KOPT-K1 (cell line): ENCODE measurements around the gene ENO2.

ENCODE experiments used
- H3K27ac ChIP-seq: fragments of 200-600 bp; sonication (generic); 2 replicates; pipeline ENCODE4 v1.5.1; 2016; ENCODE audit warnings: antibody characterized with exemption, mild to moderate bottlenecking, low read depth, low read length; ENCODE audit not compliant: poor library complexity, severe bottlenecking
- H3K36me3 ChIP-seq: fragments of 200-600 bp; sonication (generic); 2 replicates; pipeline ENCODE4 v1.5.1; 2017; ENCODE audit warnings: antibody characterized with exemption, mild to moderate bottlenecking, low read length, moderate library complexity; ENCODE audit not compliant: insufficient read depth
- H3K9me3 ChIP-seq: fragments of 200-600 bp; sonication (generic); 2 replicates; pipeline ENCODE4 v1.5.1; 2017; ENCODE audit warnings: antibody characterized with exemption, low read length, mild to moderate bottlenecking; ENCODE audit not compliant: insufficient read depth, poor library complexity, severe bottlenecking

The ENO2 gene

DNA sequence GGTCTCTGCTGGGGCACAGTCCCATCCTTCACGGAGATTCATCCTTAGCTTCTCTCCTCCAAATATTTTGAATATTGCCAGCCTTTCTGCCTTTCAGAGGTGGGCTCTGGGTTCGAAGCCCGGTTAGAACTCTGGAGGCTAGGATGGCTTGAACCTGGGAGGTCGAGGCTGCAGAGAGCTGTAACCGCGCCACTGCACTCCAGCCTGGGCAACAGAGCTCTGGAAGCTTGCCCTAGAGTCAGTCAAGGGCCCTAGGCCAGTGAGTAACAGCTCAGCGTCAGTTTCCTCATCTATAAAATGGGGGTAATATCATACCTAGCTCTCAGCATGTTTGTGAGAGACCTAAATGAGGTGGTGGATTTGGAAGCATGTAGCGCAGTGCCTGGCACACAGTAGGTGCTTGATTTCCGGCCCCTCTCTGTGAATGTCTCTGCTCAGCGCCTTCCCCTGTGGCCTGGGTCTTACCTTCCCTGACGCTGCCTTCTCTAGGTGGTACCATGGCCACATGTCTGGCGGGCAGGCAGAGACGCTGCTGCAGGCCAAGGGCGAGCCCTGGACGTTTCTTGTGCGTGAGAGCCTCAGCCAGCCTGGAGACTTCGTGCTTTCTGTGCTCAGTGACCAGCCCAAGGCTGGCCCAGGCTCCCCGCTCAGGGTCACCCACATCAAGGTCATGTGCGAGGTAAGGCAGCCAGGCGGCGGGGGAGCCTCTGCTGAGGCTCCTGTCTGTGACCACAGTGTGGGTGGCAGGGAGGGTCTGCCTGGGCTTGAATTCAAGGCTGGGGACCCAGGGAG is 40.1 kb downstream of the ENO2 start:
- Histone ChIP-seq H3K36me3 (peaks cover 44% of the 10 kb centered on the region), H3K27ac (peak overlapping the region; percentile 97), H3K9me3 (no peaks in the 10 kb centered on the region)

GRCh38 chr12:6955108-6956020 is 41.0 kb downstream of the ENO2 start:
- H3K36me3 ChIP-seq = peaks cover 49% of the 10 kb centered on the region
- no peaks in the 10 kb centered on the region for H3K9me3 ChIP-seq
- H3K27ac ChIP-seq = peak overlapping the region; percentile 97

DNA sequence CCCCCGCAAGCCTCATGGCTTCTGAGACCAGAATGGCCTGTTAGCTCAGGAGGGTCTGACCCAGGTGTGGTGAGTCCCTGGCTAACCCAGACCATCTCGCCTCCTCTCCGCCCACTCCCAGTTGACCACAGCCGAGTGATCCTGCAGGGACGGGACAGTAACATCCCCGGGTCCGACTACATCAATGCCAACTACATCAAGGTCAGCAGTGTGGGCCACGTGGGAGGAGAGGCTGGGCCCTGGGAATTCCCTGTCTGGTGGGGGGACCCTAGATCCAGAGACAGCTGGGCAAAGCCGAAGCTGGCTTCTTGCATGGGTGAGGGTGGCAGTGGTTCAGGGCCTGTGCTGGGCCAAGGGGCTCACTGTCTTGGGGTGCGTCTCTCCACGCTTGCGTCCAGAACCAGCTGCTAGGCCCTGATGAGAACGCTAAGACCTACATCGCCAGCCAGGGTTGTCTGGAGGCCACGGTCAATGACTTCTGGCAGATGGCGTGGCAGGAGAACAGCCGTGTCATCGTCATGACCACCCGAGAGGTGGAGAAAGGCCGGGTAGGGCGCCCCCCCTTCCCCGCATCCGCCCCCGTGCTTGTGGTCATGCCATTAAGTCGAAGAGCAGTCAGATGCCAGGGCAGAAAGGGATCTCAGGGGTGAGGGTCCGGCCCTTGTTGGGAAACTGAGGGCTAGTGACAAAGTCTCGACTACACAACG is 41.8 kb downstream of the ENO2 start:
- Histone ChIP-seq H3K27ac (peak overlapping the region; percentile 97), H3K9me3 (no peaks in the 10 kb centered on the region), H3K36me3 (peaks cover 57% of the 10 kb centered on the region)

- Histone ChIP-seq H3K36me3 (peaks cover 62% of the 10 kb centered on the region), H3K9me3 (no peaks in the 10 kb centered on the region), H3K27ac (peak overlapping the region; percentile 97)
Measured at GRCh38 chr12:6957151-6957701, 42.8 kb downstream of the ENO2 start.

- Histone ChIP-seq H3K27ac (peak overlapping the region; percentile 97), H3K36me3 (peaks cover 62% of the 10 kb centered on the region)
Measured at GRCh38 chr12:6957741-6958608, 43.6 kb downstream of the ENO2 start.

DNA sequence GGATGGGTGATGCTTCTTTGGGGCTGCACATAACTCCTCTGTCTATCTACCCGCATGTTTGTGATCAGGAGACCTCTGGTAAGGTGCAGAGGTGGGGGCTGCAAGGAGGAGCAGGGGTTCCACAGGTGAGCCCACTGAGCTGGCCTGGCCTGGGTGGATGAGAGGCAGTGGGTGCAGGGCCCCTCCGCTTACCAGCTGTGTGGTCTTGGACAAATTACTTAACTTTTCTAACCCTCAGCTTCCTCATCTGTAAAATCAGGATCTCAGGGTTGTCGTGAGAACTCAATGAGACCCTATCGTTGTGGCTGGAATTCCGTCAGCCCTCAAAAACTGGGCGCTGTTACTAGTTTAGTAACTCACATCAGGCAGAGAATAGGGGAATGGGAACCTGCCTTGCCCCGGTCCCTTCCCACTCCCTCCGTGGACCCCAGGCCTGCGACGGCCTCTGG is 44.3 kb downstream of the ENO2 start:
- Histone ChIP-seq H3K27ac (peak overlapping the region; percentile 97), H3K9me3 (no peaks in the 10 kb centered on the region), H3K36me3 (peaks cover 62% of the 10 kb centered on the region)

More at GRCh38 chr12:6957741-6958608, 43.6 kb downstream of the ENO2 start:
- H3K9me3 ChIP-seq = no peaks in the 10 kb centered on the region

DNA sequence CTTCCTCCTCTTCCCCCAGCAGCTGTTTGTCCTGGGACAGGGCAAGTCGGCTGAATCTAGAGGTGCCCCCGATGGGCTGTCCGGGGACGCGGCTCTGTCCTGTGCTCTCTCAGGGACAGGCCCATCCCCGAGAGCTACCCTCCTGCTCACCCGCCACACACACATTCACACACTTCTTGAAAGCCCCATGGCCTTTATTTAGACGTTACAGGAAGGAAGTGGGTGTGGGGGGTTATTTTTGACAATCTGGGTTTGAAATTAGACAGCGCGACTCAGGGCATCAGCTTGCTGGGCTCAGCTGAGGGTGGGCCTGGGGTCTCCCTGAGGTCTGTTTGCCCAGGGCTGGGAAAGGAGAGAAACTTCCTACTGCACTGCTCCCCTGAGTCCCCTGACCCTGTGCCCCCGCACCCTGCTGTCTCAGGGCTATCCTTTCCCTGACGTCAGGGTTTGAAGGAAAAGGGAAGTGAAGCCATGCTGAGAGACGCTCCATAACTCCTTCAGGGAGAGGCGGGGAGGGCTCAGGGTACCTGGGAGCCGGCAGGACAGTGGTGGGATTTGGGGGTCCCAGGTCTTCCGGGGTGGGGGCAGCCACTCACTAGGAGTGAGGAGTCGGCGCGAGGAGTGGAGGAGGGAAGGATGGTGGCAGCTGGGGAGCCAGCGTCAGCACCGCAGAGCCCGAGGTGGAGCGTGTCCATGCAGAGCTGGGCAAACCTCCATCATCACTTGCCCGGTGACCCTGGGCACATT is 44.9 kb downstream of the ENO2 start:
- peak overlapping the region; percentile 97 for H3K27ac ChIP-seq
- H3K9me3 ChIP-seq = no peaks in the 10 kb centered on the region
- peaks cover 66% of the 10 kb centered on the region for H3K36me3 ChIP-seq

DNA sequence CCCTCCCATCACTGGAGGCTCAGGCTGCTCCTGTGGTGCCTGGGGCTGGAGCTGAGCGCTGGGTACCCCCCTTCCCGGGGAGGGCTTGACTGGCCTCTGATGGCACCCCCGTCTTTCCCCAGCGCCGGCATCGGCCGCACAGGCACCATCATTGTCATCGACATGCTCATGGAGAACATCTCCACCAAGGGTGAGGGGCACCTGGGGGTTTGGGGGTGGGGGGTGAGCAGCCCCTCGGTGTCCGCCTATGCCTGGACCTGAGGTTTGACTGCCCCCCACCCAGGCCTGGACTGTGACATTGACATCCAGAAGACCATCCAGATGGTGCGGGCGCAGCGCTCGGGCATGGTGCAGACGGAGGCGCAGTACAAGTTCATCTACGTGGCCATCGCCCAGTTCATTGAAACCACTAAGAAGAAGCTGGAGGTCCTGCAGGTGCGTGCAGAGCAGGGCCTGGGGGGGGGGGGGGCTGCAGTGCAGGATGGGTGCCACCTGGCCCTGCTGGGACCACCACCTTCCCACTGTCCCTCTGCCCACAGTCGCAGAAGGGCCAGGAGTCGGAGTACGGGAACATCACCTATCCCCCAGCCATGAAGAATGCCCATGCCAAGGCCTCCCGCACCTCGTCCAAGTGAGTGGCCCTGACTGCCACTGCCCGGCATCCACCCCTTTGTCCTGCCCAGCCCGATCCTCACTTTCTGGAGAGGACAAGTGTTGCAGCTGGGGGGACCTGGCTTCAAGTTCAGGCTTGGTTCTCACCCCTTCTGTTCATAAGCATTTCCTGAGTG is 45.6 kb downstream of the ENO2 start:
- no peaks in the 10 kb centered on the region for H3K9me3 ChIP-seq
- H3K36me3 ChIP-seq = peaks cover 66% of the 10 kb centered on the region
- H3K27ac ChIP-seq = peak overlapping the region; percentile 97

DNA sequence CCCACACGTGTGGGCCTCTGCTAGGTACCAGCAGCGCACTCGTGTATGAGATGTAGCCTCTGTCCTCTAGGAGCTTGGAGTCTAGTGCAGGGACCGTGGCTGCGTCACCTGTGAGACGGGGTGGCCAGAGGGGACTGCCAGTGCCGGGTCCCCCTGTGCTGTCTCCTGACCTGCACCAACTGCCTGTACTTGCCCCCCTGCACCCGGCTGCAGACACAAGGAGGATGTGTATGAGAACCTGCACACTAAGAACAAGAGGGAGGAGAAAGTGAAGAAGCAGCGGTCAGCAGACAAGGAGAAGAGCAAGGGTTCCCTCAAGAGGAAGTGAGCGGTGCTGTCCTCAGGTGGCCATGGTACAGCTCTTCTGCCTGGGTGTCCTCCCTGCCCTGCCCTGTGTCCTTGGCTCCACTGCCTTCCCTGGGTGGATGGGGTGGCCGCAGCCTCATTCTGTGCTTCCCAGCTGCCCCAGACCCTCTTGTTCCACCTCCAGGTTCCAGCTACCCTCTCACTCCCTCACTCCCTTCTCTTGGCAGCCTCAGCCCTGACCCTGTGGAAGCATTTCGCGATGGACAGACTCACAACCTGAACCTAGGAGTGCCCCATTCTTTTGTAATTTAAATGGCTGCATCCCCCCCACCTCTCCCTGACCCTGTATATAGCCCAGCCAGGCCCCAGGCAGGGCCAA is 46.4 kb downstream of the ENO2 start:
- peaks cover 66% of the 10 kb centered on the region for H3K36me3 ChIP-seq
- peak overlapping the region; percentile 97 for H3K27ac ChIP-seq

DNA sequence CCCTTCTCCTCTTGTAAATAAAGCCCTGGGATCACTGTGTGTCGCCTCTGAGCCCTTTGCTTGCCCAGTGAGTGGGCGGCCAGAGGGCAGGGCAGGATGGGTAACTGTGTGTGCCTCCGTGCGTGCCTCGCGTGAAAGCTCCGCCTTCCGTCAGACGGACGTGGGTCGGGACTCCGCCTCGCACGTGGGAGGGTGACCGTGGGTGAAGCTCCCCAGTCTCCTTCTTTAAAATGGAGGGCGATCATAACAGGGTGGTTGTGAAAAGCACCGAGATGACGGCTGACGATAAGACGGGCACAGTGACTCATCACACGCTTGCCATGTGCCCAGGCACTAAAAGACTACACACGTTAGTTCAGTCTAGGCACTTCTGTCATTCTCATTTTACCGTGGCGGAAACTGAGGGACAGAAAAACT is 46.9 kb downstream of the ENO2 start:
- peaks cover 66% of the 10 kb centered on the region for H3K36me3 ChIP-seq
- H3K27ac ChIP-seq = peak overlapping the region; percentile 97
- H3K9me3 ChIP-seq = no peaks in the 10 kb centered on the region

More for the DNA sequence above, 46.4 kb downstream of the ENO2 start:
- H3K9me3 ChIP-seq = no peaks in the 10 kb centered on the region

GRCh38 chr12:6961695-6962284 is 47.4 kb downstream of the ENO2 start:
- Histone ChIP-seq H3K36me3 (peaks cover 66% of the 10 kb centered on the region), H3K9me3 (no peaks in the 10 kb centered on the region), H3K27ac (peak overlapping the region; percentile 97)
